Left renal pelvis (tissue), 4 donors: ENCODE measurements around the gene TSHR. TPM values are rescaled to one million over a fixed set of nuclear protein-coding genes. Genes with fewer than 3 reads are reported as not detected.
"Not testable (repeated sequence)": the region's sequence is repeated elsewhere in the genome, so short reads cannot be mapped to it uniquely, and the experiment has no call there.

Experiments
- DNase-seq, 4 donors: peaks; one replicate each; pipeline ENCODE4 v3.0.0-alpha.2; 2013; ENCODE audit warnings: low read depth in 4 of 4, low spot score in 3 of 4
- polyA plus RNA-seq, 4 donors: library from polyadenylated mRNA; unstranded; fragments of 120-200 nt; gene quantifications; one replicate each; pipeline ENCODE4 v1.2.1, GENCODE V29; 2013; ENCODE audit not compliant: insufficient read length in 4 of 4

Gene TSHR
- polyA plus RNA-seq, 4 donors: 0.14 to 0.23 (median 0.22) TPM; not detected in 1

- no peak for DNase-seq
Observed at GRCh38 chr14:81062816-81063215, 107.4 kb downstream of the TSHR start.

- no peak for DNase-seq
Observed at GRCh38 chr14:81066672-81067071, 111.3 kb downstream of the TSHR start.

GRCh38 chr14:81067156-81067555 lies 111.7 kb downstream of the TSHR start:
- DNase-seq: no peak

GRCh38 chr14:81068176-81068782 lies 112.9 kb downstream of the TSHR start:
- DNase-seq: no peak

- DNase-seq: no peak
Observed at GRCh38 chr14:81070511-81070910, 115.1 kb downstream of the TSHR start.

- DNase-seq: no peak
Observed at GRCh38 chr14:81085596-81085995, 130.2 kb downstream of the TSHR start.

GRCh38 chr14:81087230-81087629 lies 131.8 kb downstream of the TSHR start:
- DNase-seq: no peak

GRCh38 chr14:81091139-81091538 lies 135.7 kb downstream of the TSHR start:
- no peak for DNase-seq

- DNase-seq: no peak
Observed at GRCh38 chr14:81091660-81092059, 136.2 kb downstream of the TSHR start.

- no peak for DNase-seq
Observed at GRCh38 chr14:81093651-81094050, 138.2 kb downstream of the TSHR start.

- DNase-seq: no peak
Observed at GRCh38 chr14:81095539-81095938, 140.1 kb downstream of the TSHR start.

GRCh38 chr14:81096656-81097055 lies 141.2 kb downstream of the TSHR start:
- DNase-seq: no peak

- no peak for DNase-seq
Observed at GRCh38 chr14:81102217-81102616, 146.8 kb downstream of the TSHR start.

GRCh38 chr14:81103443-81103842 lies 148.0 kb downstream of the TSHR start:
- DNase-seq: no peak

GRCh38 chr14:81105378-81105777 lies 150.0 kb downstream of the TSHR start:
- DNase-seq: no peak

- no peak for DNase-seq
Observed at GRCh38 chr14:81105961-81106360, 150.5 kb downstream of the TSHR start.

GRCh38 chr14:81110186-81110585 lies 154.8 kb downstream of the TSHR start:
- DNase-seq: no peak

GRCh38 chr14:81113176-81113575 lies 157.8 kb downstream of the TSHR start:
- no peak for DNase-seq

GRCh38 chr14:81113945-81114820 lies 158.8 kb downstream of the TSHR start:
- not testable (repeated sequence) for DNase-seq

GRCh38 chr14:81120501-81120900 lies 165.1 kb downstream of the TSHR start:
- DNase-seq: no peak

GRCh38 chr14:81122326-81122725 lies 166.9 kb downstream of the TSHR start:
- DNase-seq: no peak

GRCh38 chr14:81123811-81124210 lies 168.4 kb downstream of the TSHR start:
- DNase-seq: no peak
